Hematopoietic multipotent progenitor cell (in vitro differentiated cells): ENCODE results near the gene KIAA1755. TPM values are rescaled to one million over a fixed set of nuclear protein-coding genes. Genes with fewer than 3 reads are reported as not detected.

Source experiments
- DNase-seq, 3 donors: peaks; one replicate each; pipeline ENCODE4 v3.0.0-alpha.2; 2011 to 2015; ENCODE audit warnings: low read depth in 2 of 3, low spot score in 2 of 3
- total RNA-seq: library from RNA; depleted of rRNA; stranded (reverse); fragments of >200 nt; gene quantifications from one replicate; pipeline ENCODE4 v1.2.3, GENCODE V29; 2012

The KIAA1755 gene
- total RNA-seq, 1 donor = not detected

DNA sequence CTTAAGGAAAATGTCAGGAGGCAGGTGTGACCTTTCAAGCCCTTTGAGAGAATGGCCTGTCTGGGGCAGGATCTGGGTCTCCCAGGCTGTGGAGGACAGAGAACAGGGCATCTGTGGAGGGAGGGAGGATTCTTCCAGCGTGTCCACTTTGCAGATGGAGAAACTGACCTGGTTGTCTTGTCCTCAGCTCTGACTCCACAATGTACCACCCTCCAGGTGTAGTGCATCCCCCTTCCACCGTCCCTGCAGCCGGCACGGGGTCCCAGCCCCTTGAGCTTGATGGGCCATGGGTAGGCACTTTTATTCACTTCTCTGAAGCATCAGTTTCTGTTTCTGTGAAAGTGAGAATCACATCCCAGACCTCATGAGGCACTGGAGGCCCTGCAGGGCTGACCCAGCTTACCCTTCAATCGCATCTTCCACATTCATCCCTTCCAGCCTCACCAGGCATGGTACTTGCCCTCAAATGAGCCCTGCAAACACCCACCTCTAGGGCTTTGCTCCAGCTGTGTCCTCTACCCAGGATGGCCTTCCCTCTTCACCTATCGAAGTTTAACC is 90.8 kb downstream of the KIAA1755 start:
- no peak for DNase-seq

DNA sequence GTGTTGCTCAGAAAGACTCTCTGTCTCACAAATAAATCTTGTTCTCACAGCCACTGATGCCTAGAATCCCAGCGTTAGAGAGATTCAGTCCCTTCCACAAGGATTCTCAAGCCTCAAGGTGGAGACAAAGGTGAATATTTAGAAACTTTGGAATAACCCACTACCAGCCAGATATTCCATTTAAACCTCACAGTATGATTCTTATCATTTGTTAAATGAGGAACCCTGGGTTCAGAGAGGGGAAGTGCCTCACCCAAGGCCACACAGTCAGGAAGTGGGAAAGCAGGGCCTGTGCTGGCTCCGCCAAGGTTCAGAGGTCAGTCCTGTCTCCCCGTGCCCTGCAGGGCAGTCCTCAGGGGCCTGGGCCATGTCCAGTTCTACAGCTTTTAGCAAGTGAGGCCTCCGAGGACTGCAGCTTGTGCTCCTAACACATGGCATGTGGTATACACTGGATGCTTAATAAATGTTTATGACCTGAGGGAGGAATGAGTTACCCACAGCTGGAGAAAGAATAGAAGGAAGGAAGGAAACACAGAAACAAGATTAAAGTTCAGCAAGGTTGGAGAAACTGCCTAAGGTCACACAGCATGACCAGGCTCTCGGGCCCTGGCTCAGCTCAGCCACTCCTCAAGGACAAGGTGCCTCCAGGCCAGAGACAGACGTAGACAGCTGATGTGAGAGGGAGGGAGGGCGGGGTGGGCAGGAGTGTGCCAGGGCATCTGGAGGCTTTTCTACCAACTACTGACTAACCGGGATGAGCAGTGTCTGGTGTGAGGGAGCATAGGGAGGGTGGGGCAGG is 91.5 kb downstream of the KIAA1755 start:
- no peak for DNase-seq

DNA sequence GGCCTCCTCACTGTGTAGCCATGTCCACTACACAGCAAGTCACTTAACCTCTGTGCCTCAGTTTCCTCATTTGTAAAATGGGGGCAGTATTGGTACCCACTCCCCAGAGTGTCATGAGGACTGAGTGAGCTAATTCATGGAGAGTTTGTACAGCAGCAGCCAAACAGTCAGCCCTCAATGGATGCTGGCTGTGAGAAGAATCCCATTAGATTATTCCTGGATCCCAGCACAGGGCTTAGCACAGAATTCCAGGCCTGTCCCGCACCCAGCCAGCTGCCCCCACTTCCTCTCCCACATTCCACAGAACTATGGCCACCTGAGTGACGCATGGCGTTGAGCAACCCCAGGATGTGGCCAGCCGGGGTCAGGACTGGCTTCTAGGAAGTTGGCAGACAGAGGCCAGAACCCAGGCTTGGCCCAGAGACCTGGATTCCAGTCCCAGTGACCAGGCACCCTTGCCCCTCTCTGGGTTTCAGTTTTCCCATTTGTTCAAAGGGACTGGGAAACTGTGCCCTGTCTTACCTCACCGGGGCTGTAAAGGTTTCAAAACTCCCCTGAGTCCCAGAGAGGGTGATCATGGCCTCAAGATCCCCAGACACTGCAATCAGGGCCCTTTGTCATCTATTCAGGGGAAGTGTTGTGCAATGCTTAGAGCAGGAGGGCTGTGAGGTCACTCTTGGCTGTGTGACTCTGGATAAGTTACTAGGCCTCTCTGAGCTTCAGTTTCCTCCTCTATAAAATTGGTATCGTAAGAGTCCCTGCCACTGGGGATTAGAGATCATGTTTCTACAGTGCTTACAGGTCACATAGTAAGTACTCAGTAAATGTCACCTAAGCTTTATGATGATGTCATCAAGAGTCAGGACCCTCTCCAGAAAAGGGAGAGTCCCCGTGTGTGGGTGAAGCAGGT is 92.4 kb downstream of the KIAA1755 start:
- no peak for DNase-seq

DNA sequence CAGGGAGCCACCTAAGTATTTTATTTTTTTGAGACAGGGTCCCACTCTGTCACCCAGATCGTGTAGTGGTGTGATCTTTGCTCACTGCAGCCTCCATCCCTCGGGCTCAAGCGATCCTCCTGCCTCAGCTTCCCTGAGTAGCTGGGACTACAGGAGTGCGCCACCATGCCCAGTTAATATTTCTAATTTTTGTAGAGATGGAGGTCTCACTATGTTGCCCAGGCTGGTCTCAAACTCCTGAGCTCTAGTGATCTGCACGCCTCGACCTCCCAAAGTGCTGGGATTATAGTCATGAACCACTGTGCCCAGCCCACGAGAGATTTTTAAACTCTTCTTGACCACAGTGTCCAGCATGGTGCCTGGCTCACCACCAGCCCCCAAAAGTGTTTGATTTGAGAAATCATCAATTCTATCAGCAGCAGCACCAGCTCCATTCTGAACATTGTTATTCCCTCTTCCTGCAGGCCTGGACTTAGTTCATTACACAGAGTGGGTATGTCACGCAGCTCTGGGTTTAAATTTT is 93.1 kb downstream of the KIAA1755 start:
- DNase-seq = no peak

DNA sequence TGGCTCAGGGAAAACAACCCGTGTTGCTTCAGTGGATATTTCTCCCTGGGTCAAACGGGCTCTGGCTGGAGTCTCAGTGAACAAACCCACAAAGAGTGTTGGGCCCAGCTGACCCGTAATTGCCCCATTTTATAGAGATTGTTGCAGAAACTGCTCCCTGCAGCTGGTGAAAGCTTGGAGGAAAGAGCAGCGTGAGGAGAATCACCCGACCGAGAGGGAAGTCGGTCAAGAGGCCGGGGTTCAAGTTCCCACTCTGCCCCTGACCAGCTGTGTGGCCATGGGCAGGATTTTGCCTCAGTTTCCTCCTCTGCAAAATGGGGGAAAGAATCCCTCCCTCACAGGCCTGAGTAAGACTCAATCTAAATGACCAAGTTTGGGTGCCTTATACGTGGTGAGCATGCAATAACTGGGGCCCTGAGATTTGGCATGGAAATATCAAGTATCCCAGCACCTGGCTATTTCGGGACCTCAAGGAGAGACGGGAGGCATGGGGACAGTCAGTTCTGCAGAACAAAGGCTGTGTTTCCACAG is 93.8 kb downstream of the KIAA1755 start:
- DNase-seq = no peak

DNA sequence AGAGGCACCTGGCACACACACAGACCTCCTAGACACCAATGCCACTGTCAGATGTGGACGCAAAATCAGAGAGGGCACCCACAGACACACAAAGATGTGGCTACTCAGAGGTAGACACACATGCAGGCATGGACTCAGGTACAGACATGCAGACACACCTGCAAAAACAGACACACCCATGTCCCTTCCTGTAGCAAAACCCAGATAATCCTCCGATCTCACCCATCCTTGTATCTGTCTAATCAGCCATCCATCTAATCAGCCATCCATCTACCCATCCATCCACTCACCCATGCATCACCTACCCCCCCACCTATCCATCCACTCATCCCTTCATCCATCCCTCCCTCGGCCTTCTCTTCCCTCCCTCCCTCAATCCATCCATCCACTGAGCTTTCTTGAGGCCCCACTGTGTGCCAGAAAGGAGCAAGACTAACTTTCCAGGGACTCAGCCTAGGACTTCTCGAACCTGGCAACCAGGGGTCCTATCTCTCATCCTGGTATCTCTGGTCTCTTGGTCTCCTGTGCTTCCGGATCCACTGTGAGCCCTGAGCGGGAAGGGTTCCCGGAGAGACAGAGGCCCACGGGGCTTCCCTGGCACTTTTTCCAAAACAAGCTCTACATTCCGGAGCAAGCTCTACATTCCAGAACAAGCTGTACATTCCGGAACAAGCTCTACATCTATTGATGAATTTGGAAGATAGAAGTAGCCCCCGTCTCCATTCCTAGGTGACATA is 94.4 kb downstream of the KIAA1755 start:
- no peak for DNase-seq

DNA sequence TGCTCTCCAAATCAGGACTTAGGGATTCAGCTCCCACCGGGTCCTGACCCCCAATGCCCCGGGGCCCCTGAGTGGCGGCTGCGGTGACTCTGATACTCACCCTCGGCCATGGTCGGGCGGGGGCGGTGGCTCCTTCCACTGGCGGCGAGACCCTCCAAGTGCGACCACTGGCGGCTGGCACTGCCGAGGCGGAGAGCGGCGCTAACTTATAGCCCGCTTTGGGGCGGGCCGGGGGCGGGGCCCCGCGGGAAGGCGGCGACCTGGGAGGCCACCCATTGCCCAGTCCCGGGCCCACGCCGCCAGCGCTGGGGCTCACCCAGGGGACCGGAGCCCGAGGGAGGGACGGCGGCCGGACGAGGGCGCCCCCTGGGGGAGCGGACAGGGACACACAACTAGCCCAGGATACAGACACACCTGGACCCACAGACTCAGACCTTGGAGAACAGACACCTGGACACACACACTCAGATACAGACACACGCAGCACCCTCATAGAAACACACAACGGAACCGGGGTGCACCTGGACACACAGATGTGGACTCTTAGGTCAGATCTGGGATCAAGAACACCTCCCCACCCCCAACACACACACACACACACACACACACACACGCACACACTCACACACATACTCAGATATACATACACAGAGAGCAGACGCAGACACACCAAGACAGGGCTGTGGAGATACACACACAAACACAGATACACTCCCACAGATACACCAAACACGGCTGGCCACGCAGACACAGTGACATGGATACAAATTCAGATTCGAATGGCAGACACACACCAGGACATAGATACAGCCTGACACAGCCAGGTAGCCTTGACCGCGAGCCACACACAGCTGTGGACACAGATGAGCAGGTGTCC is 95.2 kb downstream of the KIAA1755 start, which contains the start of gene TGM2:
Gene TGM2, minus strand, starts transcription at position 182 of the 877 bp plus-strand sequence. Its CDS starts 72 bp downstream, at position 110.
- DNase-seq = peak in 2 of 3 donors; percentile 66

DNA sequence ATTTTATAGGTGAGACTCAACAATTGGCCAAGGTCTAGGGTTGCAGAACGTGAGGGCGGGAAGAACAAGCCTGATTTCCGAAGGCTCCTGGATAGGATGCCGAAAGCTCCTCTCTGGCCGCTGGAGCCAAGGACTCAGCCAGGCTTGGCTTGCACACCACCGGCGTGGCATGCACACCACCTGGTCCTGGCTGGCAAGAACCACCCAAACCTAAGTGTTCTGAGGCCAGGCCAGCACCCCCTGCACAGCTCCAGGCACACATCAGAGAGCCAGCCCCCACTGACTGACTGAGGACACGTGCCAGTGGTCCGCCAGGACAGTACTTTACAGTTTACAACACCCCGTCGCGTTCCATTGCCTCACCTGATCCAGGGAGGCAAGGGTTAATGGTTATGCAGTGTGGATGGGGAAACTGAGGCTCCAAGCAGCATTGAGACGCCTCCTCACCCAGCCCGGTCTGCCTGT is 95.9 kb downstream of the KIAA1755 start:
- no peak for DNase-seq

DNA sequence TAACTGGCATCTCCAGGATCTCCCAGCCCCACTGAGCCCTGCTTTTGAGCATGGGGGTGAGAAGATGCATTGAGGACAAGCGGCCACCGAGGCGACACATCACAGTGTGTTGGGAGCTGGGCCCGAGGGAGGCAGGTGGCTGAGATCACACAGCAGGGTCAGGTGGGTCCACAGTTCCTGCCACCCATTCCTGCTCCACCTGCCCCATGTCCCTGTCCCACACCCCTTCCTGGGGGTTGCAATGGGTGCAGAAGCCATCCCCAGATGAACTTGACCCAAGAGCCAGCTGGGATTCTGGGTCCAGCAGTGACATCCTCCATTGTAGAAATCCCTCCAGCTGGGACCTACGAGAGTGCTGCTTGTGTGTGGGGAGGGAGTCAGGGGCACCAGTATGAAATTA is 96.5 kb downstream of the KIAA1755 start:
- no peak for DNase-seq

DNA sequence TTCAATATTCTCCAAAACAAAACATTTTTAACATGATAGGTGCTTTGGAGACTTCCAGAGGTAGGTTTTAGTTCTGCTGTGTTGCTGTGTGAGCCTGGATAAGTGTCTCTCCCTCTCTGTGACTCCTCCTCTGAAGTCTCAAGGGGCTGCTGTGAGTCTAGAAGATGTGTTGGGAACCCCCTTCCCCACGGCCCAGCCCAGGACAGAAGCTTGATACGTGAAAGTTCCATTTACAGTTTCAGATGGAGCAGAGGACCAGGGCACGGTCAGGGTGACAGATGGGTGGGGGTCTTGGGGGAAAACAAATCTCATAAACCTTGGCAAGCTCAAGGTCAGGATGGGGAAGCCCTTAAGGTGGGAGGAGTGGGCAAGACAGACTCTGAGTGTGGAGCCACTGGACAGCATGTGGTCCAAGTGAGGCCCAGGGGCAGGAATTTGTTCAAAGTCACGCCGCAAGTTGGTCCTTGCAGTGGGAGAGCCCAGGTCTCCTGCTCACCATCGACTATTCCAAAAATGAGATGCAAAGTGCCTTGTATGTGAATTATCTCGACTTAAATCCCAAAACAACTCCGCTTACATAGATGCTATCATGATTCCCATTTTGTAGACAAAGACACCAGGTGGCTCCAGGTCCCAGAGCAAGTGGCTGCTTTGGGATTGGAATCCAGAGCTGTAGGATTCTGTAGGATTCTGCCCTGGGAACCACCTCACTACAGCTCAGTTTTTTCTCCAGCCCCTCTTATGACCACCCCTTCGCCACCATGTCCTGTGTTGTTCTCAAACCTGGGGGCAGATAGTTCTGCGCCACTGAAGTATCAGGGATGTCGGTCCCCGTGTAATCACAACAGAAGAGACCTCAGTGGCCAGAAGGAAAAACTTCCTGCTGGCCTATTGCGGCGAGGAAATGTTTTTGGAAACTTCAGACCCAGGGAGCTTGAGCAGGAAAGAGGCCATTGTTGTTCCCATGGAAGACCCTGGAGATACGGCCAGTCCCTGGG is 97.4 kb downstream of the KIAA1755 start:
- DNase-seq = no peak

DNA sequence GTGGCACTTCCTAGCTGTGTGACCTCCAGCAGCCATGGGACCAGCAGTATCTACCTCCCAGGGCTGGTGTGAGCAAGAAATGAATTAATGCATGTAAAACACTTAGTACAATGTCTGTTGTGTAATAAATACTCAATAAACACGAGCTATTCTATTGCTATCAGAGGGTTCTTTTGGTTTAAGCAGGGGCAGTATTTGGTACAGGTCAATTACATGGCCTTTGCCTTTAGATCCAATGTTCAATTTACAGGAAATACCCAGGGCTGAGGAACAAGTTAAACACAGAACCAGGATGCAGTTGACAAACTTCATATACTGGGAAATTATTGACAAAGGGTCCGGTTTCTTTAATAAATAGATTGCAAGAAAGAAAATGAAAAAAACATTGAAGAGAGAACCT is 98.4 kb downstream of the KIAA1755 start:
- DNase-seq = no peak

DNA sequence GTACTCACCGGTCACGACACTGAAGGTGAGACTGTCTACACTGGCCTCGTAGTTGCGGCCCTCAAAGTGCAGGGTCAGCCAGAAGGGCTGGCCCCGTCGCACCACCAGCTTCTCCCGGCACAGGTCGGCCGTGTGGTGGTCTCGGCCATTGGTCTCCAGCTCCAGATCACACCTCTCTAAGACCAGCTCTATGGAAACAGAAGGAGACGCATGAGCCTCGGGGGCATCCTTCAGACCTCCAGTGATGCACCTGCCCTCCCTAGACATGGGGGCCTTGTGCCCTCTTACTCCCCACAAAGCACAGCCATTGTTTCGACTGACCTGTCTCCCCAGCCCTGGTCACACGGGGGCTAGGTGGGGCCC is 99.1 kb downstream of the KIAA1755 start:
- no peak for DNase-seq

Other genes starting within 250 kb of the KIAA1755 start
- gene TTI1, start 227.3 kb downstream of the KIAA1755 start, total RNA-seq = 14.8 TPM
- gene RPRD1B, start 227.0 kb downstream of the KIAA1755 start, total RNA-seq = 14.5 TPM
- gene TGM2, start 95.5 kb downstream of the KIAA1755 start, total RNA-seq = 1.9 TPM
- gene BPI, start 43.4 kb upstream of the KIAA1755 start, total RNA-seq = 0.27 TPM
- not detected for gene LBP, start 85.7 kb upstream of the KIAA1755 start, total RNA-seq
- gene SNHG17, start 174.6 kb upstream of the KIAA1755 start, total RNA-seq = 13.2 TPM
- 23.7 TPM for gene RALGAPB, start 212.1 kb upstream of the KIAA1755 start, total RNA-seq